Effector memory CD4-positive, alpha-beta T cell (primary cell): ENCODE results near the gene MAPK1.

Source experiments
- DNase-seq, 3 donors: peaks; one replicate each; pipeline ENCODE4 v3.0.0-alpha.2; 2020
- H3K27ac ChIP-seq: 2 replicates; pipeline ENCODE4 v1.7.0; 2013; ENCODE audit warnings: mild to moderate bottlenecking, low read length, moderate library complexity; ENCODE audit not compliant: insufficient read depth, poor library complexity, severe bottlenecking
- H3K27me3 ChIP-seq: replicated peaks from 2 replicates; pipeline ENCODE4 v1.7.0; 2013; ENCODE audit warnings: mild to moderate bottlenecking, low read length; ENCODE audit not compliant: insufficient read depth, control insufficient read depth, poor library complexity, severe bottlenecking
- H3K36me3 ChIP-seq: 2 replicates; pipeline ENCODE4 v1.7.0; 2013; ENCODE audit warnings: mild to moderate bottlenecking, low read length, moderate library complexity; ENCODE audit not compliant: control insufficient read depth, insufficient read depth
- H3K4me1 ChIP-seq: 2 replicates; pipeline ENCODE4 v1.7.0; 2013; ENCODE audit warnings: low read length, mild to moderate bottlenecking; ENCODE audit not compliant: control insufficient read depth, insufficient read depth, poor library complexity, severe bottlenecking
- H3K4me3 ChIP-seq: 2 replicates; pipeline ENCODE4 v1.7.0; 2013; ENCODE audit warnings: low read length, low read depth, mild to moderate bottlenecking; ENCODE audit not compliant: insufficient read depth, poor library complexity, severe bottlenecking
- H3K9me3 ChIP-seq: 2 replicates; pipeline ENCODE4 v1.7.0; 2013; ENCODE audit warnings: mild to moderate bottlenecking, low read length, moderate library complexity; ENCODE audit not compliant: control insufficient read depth

Gene MAPK1

DNA sequence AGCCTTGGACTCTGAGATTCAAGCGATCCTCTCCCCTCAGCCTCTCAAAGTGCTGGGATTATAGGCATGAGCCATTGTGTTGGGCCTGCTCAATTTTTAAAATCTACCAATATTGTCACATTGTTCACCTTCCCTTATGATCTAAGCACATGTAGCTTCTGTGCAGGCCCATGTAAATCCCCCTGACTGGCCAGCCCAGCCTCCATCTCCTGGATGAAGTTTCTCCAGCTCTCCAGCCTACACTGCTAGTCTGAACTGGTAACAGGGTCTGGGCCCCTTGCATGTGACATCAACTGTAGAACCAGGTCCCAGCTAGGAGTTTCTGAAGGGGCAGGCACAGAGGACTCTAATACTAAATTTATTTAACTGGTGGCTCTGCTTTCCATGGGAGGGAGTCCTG is 99.0 kb downstream of the MAPK1 start:
- no peak overlapping the region for H3K27ac ChIP-seq
- peaks cover 15% of the 10 kb centered on the region for H3K4me1 ChIP-seq
- H3K9me3 ChIP-seq = no peaks in the 10 kb centered on the region
- H3K4me3 ChIP-seq = no peak overlapping the region
- no peaks in the 10 kb centered on the region for H3K27me3 ChIP-seq
- H3K36me3 ChIP-seq = peaks cover 67% of the 10 kb centered on the region
- DNase-seq = no peak

DNA sequence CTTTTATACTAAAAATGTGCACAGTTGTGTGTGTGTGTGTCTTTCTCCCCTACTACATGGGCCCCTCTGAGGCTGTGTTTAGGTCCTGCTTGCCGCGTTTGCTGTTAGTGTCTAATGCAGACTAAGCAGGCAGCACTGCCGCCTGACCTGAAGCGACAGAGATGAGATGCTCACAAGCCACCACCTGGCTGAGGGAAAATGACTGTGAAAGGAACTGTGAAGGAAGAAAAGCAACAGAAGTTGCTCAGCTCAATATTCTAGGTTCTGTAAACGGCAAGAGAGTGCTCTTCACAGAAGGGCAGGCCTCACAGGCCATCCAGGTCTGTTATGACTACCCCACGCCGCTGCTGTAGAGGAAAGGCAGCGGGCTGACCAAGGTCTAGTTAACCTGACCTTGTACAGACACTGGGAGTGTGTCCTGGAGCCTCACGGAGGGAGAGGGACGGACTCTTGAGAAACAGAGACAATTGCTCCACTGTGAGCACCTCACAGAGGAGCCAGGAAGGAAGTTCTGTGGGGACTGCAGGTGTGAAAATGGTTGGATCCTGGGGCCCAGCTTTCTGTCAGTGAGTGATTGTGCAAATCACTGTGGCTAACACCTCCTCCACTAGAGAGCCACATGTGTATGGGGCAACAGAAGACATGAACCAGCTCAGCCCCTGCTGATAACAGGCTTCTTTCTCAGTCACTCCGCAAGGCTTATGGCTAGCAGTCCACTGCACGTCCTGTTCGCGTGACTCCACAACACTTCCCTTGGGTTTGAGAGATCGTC is 100.6 kb downstream of the MAPK1 start:
- no peak overlapping the region for H3K4me3 ChIP-seq
- no peaks in the 10 kb centered on the region for H3K9me3 ChIP-seq
- peak overlapping the region; percentile 14 for H3K27ac ChIP-seq
- DNase-seq = peak; percentile 33 to 64 (median 47)
- peaks cover 69% of the 10 kb centered on the region for H3K36me3 ChIP-seq
- peaks cover 18% of the 10 kb centered on the region for H3K4me1 ChIP-seq
- H3K27me3 ChIP-seq = no peaks in the 10 kb centered on the region

DNA sequence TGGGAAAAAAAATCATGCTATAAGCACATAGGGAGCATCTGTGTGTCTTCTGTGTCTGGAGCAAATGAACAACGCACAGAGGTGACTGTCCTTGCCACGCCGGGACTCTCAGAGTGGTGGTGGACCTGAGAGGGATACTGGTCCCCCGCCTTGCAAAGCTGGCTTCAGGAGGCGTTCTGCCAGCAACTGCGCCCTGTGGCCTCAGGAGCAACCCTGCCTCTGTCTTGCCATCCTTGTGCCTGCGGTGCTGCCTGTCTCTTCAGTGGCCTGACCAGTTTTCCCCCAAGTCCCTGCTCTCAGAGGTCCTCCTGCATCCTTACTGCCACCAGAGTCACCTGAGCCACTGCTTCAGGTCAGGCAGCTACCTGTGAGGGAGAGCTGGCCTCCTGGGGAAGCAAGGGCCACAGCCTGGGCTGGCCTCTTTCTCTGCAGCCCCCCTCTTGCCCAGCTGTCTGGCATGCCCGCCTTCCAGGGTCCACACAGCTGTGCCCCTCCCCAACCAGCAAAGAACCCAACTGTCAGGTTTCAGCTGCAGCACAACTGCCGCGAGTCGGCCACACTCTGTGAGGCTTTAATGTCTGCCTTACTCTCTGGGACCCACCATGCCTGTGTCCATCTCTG is 101.4 kb downstream of the MAPK1 start:
- Histone ChIP-seq H3K27ac (peak overlapping the region; percentile 14), H3K4me3 (no peak overlapping the region), H3K27me3 (no peaks in the 10 kb centered on the region), H3K9me3 (no peaks in the 10 kb centered on the region), H3K36me3 (peaks cover 69% of the 10 kb centered on the region), H3K4me1 (peaks cover 18% of the 10 kb centered on the region)
- DNase-seq = no peak

DNA sequence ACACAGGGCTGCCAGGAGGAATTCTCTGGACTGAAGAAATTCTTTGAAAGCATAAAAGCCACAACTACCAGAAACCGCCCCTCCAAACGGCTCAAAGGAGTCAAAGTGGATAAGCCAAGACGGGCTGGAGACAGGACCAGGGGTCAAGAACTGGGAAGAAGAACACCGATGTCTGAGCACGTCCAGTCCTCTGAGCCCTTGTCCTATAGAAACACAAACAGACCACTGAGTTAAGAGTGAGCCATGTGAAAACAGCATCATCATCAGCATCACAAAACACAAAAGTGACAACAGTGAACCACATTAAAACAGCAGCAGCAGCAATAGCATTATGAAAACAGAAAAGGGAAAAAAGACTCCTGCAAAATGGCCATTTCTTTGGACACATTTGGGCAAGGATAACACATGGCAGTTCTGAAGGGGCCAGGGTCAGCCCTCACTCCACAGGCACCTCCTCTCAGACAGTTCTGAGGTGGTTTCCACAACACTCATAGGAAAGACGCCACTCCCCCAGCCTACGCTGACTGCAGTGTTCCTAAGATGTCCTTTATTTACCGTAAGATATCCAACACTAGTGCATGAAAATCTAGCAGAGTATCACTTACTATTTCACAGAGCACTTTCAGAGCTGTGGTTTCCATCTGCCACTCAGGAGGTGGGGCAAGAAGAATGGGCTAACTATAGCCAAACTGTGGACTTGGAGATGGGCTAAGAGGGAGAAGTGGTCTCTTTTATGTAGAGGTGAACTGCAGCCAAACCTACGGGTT is 103.2 kb downstream of the MAPK1 start:
- Histone ChIP-seq H3K4me3 (no peak overlapping the region), H3K27ac (peak overlapping the region; percentile 5), H3K9me3 (no peaks in the 10 kb centered on the region), H3K27me3 (no peaks in the 10 kb centered on the region), H3K4me1 (peaks cover 18% of the 10 kb centered on the region), H3K36me3 (peaks cover 65% of the 10 kb centered on the region)
- no peak for DNase-seq

DNA sequence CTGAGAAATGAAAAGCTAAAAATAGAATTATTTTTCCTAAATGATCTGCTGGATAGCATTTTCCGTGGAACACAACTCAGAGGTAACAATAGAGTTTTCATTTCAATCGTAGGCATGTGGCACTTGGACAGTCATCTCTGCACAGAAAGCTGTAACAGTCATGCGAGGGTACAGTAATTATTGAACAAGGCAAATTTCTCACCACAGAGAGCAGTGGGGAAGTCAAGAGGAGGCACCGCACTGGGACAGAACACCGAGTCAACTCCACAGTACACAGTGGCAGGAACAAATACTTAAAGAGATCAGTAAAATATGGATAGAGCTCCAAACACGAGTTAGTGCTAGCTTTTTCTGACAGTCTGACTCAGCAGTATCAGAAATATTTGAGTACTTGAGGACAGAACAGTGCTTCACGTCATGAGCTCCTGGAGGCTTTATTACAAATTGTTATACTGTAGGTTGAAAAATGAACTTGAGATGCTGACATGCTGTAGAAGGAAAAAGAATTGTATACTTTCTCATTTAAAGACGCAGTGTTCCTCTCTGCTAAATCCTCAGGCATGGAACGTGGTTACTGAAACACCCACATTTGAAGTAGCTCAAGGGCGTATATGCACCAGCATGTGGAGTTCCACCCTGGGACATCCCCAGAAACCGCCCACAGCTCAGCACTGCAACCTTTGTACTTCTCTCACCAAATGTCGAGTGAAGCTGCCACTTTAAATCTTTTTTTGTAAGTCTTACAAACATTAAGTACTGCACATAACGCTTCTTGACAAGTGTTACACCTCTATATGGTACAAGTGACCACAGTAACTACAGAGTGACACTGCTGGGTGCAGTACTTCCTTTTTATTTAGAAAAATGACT is 104.5 kb downstream of the MAPK1 start:
- Histone ChIP-seq H3K9me3 (no peaks in the 10 kb centered on the region), H3K36me3 (peaks cover 58% of the 10 kb centered on the region), H3K4me3 (no peak overlapping the region), H3K27me3 (no peaks in the 10 kb centered on the region), H3K4me1 (peaks cover 18% of the 10 kb centered on the region), H3K27ac (peak overlapping the region; percentile 5)
- DNase-seq = peak in 1 of 3 donors; percentile 6

DNA sequence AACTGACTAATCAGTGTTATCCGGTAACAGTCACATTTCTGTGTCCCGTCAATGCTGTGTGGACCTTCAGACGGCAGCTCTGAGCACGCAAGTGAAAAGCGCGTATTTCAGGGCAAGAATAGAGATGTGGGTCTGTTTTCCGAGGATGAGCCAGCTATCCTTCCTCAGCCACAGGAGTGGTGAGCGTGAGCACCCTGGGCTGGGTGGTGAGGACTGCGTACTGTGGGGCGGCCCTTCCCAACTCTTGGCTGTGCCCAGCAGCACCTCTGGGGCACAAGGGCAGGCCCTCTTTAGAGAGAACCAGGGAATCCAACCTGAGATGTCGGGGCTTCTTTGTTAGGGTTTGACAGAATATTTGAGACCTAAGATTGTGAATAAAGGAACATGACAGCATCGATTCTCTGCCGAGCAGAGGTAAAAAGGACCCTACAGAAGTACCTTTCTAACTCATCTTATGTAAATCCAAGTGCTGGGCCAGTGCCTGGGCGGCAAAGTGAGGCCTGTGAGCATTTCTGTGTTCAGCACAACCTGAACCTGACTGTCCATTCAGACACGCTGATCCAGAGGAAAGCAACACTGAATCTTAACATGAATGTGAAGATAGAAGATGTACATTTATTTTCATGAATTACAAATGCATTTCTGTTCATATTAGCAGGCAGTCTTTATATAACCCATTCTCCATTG is 105.3 kb downstream of the MAPK1 start:
- peaks cover 18% of the 10 kb centered on the region for H3K4me1 ChIP-seq
- peaks cover 57% of the 10 kb centered on the region for H3K36me3 ChIP-seq
- no peak overlapping the region for H3K4me3 ChIP-seq
- no peaks in the 10 kb centered on the region for H3K27me3 ChIP-seq
- no peak for DNase-seq
- no peak overlapping the region for H3K27ac ChIP-seq
- H3K9me3 ChIP-seq = no peaks in the 10 kb centered on the region

DNA sequence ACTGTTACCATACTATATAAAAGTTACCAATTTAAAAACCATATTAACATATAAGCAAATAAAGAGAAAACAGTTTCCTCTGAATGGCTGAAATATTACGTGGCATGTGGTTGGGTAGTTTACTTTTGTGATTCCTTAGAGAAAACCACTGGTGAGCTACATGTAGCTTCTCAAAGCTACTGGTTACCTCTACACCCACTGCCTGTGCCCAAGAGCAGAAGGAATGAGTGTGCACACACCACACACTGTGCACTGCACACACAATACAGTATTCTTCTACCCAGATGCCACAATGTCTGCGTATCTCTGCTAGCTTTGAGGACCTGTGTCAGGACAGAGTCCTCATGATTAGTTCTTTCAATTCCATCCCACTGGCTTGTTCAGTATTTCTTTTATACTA is 106.4 kb downstream of the MAPK1 start:
- Histone ChIP-seq H3K4me3 (no peak overlapping the region), H3K4me1 (peaks cover 16% of the 10 kb centered on the region), H3K27me3 (no peaks in the 10 kb centered on the region), H3K9me3 (no peaks in the 10 kb centered on the region), H3K36me3 (peaks cover 47% of the 10 kb centered on the region), H3K27ac (no peak overlapping the region)
- DNase-seq = no peak

DNA sequence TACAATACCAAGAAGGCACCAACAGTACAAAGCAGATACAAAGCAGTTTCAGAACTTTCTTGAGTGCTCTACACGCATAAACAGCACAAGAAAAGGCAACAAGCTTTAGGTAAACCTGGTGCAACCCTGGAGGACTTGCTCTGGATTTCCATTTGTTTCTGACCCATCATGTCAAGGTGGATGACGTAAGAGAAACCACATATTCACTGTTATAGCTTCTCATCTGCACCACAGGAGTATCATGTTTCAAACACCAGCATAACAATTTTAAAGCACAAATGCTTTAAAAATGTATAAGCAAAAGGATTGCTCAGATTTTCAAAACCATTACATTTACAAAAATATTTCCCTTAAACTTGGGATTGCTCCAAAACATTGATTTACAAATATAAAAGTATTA is 106.8 kb downstream of the MAPK1 start:
- no peaks in the 10 kb centered on the region for H3K9me3 ChIP-seq
- no peak overlapping the region for H3K4me3 ChIP-seq
- no peak for DNase-seq
- H3K27me3 ChIP-seq = no peaks in the 10 kb centered on the region
- H3K36me3 ChIP-seq = peaks cover 43% of the 10 kb centered on the region
- no peak overlapping the region for H3K27ac ChIP-seq
- peaks cover 13% of the 10 kb centered on the region for H3K4me1 ChIP-seq

DNA sequence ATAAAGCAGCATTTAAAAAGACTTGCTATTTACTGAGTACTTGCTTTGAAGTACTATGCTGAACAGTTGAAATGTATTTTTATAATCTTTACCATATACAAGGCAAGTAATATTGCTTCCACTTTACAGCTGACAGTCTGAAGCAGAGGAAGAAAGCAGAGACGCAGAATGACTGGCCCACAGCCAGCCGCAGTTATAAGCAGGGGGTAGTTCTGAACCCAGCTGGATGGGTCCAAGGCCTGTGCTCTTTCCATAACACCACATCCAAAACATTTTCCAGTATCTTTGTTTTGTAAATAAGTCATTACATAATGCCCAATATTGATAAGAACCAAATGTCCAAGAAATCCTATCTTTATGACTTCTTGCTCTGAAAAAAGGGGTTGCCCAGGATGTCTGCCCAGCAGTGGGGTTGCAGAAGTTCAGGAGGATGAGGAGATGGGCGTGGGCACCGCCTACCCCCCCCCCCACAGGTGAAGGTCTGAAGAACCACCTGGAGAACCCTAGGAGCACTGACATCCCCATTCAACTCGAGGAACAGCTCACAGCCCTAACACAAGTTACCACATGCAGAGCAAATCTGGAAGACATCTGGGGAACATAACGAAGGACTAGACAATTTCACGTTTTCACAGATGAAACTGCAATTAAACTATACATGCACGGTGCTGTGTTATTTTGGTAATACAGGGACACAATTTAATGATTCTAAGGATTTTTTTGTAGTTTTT is 107.6 kb downstream of the MAPK1 start:
- Histone ChIP-seq H3K27me3 (no peaks in the 10 kb centered on the region), H3K36me3 (peaks cover 36% of the 10 kb centered on the region), H3K9me3 (no peaks in the 10 kb centered on the region), H3K27ac (no peak overlapping the region), H3K4me3 (no peak overlapping the region), H3K4me1 (peaks cover 6% of the 10 kb centered on the region)
- no peak for DNase-seq
